WERI-Rb-1 (cell line): Measurements from ENCODE around the gene TLR5.

Experiments used
- DNase-seq: peaks from one replicate; pipeline ENCODE4 v3.0.0-alpha.2; 2020
- H3K27ac ChIP-seq: fragments of 250-450 bp; sonication (Bioruptor Pico); 2 replicates; pipeline ENCODE4 v1.5.1; 2020; ENCODE audit warnings: mild to moderate bottlenecking, moderate library complexity
- H3K27me3 ChIP-seq: fragments of 250-450 bp; sonication (Bioruptor Pico); 2 replicates; pipeline ENCODE4 v1.5.1; 2021; ENCODE audit warnings: mild to moderate bottlenecking, low read depth, moderate library complexity; ENCODE audit not compliant: insufficient read depth, severe bottlenecking
- H3K36me3 ChIP-seq: fragments of 250-450 bp; sonication (Bioruptor Pico); 2 replicates; pipeline ENCODE4 v1.5.1; 2020; ENCODE audit warnings: mild to moderate bottlenecking, moderate library complexity
- H3K4me3 ChIP-seq: 2 replicates; pipeline ENCODE4 v1.5.1; 2011; ENCODE audit warnings: low read depth, mild to moderate bottlenecking, control low read depth, low read length
- H3K9me3 ChIP-seq: fragments of 250-450 bp; sonication (Bioruptor Pico); 2 replicates; pipeline ENCODE4 v1.5.1; 2021; ENCODE audit warnings: mild to moderate bottlenecking, moderate library complexity; ENCODE audit not compliant: severe bottlenecking
- TF ChIP-seq, protein P1 (sequence below): IDR thresholded peaks from 2 replicates; pipeline ENCODE4 v1.5.1; 2011; ENCODE audit warnings: low read depth, mild to moderate bottlenecking, control low read depth, inconsistent platforms, low read length

TLR5 gene

DNA sequence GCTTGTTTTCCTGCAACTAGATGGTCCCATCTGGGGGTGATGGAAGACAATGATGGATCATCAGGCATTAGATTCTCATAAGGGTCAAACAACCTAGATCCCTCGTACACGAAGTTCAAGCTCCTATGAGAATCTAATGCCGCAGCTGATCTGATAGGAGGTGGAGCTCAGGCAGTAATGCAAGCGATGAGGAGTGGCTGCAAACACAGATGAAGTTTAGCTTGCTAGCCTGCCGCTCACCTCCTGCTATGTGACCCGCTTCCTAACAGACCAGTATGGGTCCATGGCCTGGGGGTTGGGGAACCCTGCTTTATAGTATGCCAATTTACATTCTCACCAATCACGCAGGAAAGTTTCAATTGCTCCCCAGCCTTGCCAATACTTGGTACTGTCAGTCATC, 37.5 kb downstream of the TLR5 start:
- no peak for DNase-seq
- TF ChIP-seq, protein P1, sequence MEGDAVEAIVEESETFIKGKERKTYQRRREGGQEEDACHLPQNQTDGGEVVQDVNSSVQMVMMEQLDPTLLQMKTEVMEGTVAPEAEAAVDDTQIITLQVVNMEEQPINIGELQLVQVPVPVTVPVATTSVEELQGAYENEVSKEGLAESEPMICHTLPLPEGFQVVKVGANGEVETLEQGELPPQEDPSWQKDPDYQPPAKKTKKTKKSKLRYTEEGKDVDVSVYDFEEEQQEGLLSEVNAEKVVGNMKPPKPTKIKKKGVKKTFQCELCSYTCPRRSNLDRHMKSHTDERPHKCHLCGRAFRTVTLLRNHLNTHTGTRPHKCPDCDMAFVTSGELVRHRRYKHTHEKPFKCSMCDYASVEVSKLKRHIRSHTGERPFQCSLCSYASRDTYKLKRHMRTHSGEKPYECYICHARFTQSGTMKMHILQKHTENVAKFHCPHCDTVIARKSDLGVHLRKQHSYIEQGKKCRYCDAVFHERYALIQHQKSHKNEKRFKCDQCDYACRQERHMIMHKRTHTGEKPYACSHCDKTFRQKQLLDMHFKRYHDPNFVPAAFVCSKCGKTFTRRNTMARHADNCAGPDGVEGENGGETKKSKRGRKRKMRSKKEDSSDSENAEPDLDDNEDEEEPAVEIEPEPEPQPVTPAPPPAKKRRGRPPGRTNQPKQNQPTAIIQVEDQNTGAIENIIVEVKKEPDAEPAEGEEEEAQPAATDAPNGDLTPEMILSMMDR: no peak
- H3K27me3 ChIP-seq: no peaks in the 10 kb centered on the region
- no peaks in the 10 kb centered on the region for H3K36me3 ChIP-seq
- no peaks in the 10 kb centered on the region for H3K9me3 ChIP-seq
- no peak overlapping the region for H3K27ac ChIP-seq
- H3K4me3 ChIP-seq: no peak overlapping the region

DNA sequence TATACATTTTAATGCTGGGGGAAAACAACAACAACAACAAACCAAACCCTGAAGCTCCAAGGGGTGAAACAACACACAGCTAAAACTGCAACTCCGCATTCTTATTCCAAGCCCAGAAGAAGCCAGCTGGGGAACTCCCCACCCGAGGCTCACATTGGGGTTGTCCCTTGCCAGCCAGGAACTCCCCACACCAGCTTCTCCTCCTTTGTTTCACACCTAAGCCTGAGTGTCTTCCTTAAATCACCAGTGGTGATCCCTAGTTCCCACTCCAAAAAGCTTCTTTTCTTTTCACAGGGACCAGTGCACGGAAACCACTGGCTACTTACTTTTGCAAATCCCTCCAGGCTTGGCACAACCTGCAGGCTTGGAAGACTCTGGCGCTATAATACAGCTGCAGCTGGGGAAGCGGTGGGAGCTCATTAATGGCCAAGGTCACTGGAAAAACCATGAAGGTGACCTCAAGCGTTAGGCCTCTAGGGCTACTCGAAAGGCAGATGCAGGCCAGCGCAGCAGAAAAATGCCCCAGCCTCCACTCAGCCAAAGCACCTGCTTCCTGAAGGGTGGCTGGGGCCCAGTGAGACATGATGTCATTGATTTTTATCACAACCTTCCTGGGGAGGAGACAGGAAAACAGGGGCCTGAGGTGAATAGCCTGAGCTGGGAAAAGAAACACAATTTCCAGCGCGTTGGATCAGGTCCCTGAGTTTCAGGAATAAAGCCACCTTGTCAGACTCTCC, 40.1 kb downstream of the TLR5 start:
- no peak overlapping the region for H3K27ac ChIP-seq
- no peak overlapping the region for H3K4me3 ChIP-seq
- TF ChIP-seq, protein P1: no peak
- H3K27me3 ChIP-seq: no peaks in the 10 kb centered on the region
- H3K36me3 ChIP-seq: no peaks in the 10 kb centered on the region
- no peaks in the 10 kb centered on the region for H3K9me3 ChIP-seq
- no peak for DNase-seq

DNA sequence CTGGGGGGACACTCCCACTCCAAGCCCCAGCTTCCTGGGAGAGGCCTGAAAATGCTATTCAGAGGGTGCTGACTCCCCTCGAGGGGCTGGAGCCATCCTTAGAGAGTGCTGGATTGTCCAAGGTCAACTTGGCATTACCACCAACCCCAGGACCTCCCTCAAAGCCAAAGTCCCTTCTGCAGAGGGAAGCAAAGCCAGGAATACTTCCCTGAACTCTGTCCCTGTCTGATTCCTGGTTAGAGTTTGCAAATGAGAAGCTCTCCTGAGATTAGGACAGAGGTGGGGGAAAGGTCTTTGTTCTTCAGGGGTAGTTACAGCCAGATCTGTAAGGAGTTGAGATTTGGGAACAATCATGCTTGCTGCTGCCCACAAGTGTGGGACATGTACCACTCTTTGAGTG, 45.3 kb downstream of the TLR5 start:
- Histone ChIP-seq H3K9me3 (no peaks in the 10 kb centered on the region), H3K27me3 (no peaks in the 10 kb centered on the region), H3K27ac (no peak overlapping the region), H3K36me3 (no peaks in the 10 kb centered on the region), H3K4me3 (no peak overlapping the region)
- TF ChIP-seq, protein P1: no peak
- no peak for DNase-seq

DNA sequence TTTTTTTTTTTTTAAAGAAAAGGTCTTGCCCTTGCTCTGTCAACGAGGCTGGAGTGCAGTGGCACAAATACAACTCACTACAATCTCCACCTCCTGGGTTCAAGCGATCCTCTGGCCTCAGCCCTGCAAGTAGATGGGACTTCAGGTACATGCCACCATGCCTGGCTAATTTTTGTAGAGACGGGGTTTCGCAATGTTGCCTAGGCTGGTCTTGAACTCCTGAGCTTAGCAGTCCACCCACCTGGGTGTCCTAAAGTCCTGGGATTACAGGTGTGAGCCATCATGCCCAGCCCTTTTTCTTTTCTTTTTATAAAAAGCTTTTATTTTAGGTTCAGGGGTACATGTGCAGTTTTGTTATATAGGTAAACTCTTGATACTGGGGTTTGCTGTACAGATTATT, 47.2 kb downstream of the TLR5 start:
- DNase-seq: no peak
- Histone ChIP-seq H3K4me3 (no peak overlapping the region), H3K27me3 (no peaks in the 10 kb centered on the region), H3K9me3 (no peaks in the 10 kb centered on the region), H3K36me3 (no peaks in the 10 kb centered on the region), H3K27ac (no peak overlapping the region)
- TF ChIP-seq, protein P1: no peak

DNA sequence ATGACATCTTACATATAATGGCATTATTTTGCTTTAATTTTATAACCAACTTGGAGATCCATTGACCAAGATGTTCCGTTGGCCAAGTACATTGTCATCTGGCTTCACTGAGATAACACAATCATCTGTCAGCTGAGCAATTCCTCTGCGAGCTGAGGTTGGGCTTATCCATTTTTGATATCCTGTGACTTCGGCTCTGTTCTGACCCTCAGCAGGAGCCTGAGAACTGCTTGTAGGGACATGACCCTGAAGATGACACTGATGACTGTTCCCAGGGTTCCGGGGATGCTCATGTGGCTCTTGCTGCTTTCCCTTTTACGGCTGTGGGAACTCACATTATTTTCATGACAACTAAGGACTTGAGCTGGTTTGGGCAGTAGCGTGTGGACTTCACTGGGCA, 51.2 kb downstream of the TLR5 start:
- no peaks in the 10 kb centered on the region for H3K27me3 ChIP-seq
- H3K27ac ChIP-seq: no peak overlapping the region
- H3K36me3 ChIP-seq: no peaks in the 10 kb centered on the region
- no peaks in the 10 kb centered on the region for H3K9me3 ChIP-seq
- TF ChIP-seq, protein P1: no peak
- no peak for DNase-seq
- H3K4me3 ChIP-seq: no peak overlapping the region

DNA sequence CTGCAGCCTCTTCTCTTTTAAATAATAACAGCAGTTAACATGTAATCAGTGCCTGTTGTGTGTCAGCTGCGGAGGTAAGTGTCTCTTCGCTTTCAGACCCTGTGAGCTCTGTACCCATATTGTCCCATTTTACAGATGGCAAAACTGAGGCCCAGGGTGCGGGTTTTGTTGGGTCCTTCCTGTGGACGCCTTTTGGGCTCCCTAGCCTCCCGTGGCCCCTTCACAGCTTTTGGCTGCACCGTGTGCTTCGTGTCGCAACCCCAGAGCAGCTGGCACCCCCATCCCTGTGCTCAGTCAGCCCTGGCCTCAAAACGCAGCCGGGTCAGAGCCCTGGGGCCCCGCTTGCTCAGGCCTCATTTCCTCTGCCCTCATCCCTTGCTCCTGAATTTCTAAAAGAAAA, 53.8 kb downstream of the TLR5 start:
- TF ChIP-seq, protein P1: no peak
- no peaks in the 10 kb centered on the region for H3K36me3 ChIP-seq
- H3K27me3 ChIP-seq: no peaks in the 10 kb centered on the region
- H3K4me3 ChIP-seq: no peak overlapping the region
- no peaks in the 10 kb centered on the region for H3K9me3 ChIP-seq
- no peak overlapping the region for H3K27ac ChIP-seq
- DNase-seq: no peak
